Hepatocyte (in vitro differentiated cells): ENCODE data around the gene USP2.

Experiments used
- CTCF ChIP-seq: fragments of 200-600 bp; sonication (generic); IDR thresholded peaks from 2 replicates; pipeline ENCODE4 v1.5.1; 2016; ENCODE audit warnings: antibody characterized with exemption, mild to moderate bottlenecking; ENCODE audit not compliant: poor library complexity
- EZH2 ChIP-seq: fragments of 200-600 bp; sonication (generic); IDR thresholded peaks from 2 replicates; pipeline ENCODE4 v1.6.1; 2016; ENCODE audit warnings: antibody characterized with exemption, mild to moderate bottlenecking, borderline replicate concordance
- EZH2phosphoT487 ChIP-seq: fragments of 200-600 bp; sonication (generic); IDR thresholded peaks from one replicate; pipeline ENCODE4 v1.6.1; 2018; ENCODE audit warnings: antibody characterized with exemption, mild to moderate bottlenecking, low read depth, moderate library complexity; ENCODE audit not compliant: unreplicated experiment, severe bottlenecking

GRCh38 chr11:119352857-119353260 lies 28.6 kb downstream of the USP2 start:
- TF ChIP-seq CTCF: no peak
- TF ChIP-seq EZH2phosphoT487: no peak
- no peak for TF ChIP-seq EZH2
